ENCODE results near the gene ATG7.
"Not testable (repeated sequence)": the region's sequence is repeated elsewhere in the genome, so short reads cannot be mapped to it uniquely, and the experiment has no call there.

ATG7 gene

GRCh38 chr3:11435440-11436165 lies 163.4 kb downstream of the ATG7 start:
- no peak for DNase-seq

DNA sequence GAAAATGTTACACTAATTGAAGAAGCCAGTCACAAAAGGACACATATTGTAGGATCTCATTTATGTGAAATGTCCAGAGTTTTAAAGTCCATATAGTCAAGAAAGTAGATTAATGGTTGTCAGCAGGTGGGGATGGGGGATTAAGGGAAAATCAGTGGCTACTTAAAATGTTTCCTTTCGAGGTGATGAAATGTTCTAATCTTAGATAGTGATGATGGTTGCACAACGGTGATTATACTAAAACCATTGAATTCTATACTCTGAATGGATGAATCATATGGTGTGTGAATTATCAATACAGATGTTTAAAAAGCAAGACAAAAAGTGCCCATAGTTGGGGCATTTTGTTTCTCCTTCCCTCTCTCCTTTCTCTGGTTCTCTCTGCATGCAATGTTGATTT lies 164.6 kb downstream of the ATG7 start:
- DNase-seq: no peak

- DNase-seq: no peak
Measured at GRCh38 chr3:11437506-11437905, 165.3 kb downstream of the ATG7 start.

DNA sequence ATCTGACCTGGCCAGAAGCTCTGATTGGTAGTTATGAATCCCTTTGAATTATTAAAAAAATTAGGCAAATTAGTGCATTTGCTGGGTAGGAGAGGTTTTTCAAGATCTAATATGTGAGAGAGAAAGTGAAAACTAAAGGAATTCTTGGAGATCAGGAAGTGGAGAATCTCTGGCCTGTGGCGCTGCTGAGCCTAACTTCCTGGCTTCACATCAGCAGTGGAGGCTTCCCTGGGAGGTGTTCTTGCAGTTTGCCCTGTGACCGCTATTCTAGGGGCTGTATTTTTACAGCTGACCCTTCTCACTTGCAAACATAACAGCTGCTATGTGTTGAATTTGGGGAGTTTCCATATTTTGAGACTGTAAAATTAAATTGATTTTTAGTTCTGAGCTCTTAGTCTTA lies 166.4 kb downstream of the ATG7 start:
- DNase-seq: no peak

DNA sequence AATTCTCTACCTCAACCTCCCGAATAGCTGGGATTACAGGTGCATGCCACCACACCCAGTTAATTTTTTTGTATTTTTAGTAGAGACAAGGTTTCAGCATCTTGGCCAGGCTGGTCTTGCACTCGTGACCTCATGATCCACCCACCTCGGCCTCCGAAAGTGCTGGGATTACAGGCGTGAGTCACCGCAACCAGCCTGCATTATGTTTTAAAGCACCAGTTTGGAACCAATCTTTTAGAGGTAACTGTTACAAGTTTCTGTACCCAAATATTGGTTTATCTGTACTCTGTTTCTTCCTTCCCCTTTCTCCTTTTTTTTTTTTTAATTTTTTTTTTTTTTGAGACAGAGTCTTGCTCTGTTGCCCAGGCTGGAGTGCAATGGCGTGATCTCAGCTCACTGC lies 169.1 kb downstream of the ATG7 start:
- not testable (repeated sequence) for DNase-seq

GRCh38 chr3:11444404-11444803 lies 172.2 kb downstream of the ATG7 start:
- DNase-seq: no peak

GRCh38 chr3:11445193-11445592 lies 173.0 kb downstream of the ATG7 start:
- not testable (repeated sequence) for DNase-seq

GRCh38 chr3:11445883-11446282 lies 173.7 kb downstream of the ATG7 start:
- no peak for DNase-seq

- DNase-seq: no peak
Measured at GRCh38 chr3:11447584-11448200, 175.5 kb downstream of the ATG7 start.

DNA sequence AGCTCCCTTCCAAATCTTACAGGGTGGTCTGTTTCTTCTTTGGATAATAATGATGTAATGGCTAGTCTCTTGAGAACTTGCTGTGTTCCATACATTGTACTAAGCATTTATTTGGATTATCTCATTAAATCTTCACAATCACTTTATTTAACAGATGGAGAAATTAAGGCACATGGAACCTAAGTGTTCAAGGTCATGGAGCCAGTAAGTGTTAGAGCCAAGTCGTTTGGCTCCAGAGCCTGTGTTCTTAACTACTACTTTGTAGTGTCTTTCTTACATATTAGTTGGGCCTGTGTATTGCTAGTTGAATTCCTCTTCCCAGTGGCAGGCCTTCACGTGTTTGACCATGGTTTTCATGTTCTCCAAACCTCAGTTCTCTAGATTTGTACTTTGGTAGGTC lies 177.8 kb downstream of the ATG7 start:
- no peak for DNase-seq

- no peak for DNase-seq
Measured at GRCh38 chr3:11452312-11452711, 180.1 kb downstream of the ATG7 start.

- DNase-seq: no peak
Measured at GRCh38 chr3:11452885-11453847, 181.0 kb downstream of the ATG7 start.

DNA sequence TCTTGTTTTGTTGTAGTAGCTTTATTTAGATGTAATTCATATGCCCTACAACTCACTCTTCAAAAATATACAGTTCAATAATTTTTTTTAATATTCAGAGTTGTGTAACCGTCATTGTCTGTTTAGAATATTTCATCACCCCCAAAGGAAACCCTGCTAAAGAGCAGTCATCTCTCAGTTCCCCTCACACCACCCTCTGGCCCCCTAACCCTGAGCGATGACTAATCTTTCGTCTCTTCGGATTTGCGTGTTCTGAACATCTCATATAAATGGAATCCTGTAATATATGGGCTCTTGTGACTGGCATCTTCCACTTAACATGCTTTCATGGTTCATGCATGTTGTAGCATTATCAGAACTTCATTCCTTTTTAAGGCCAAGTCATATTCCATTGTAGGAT lies 183.8 kb downstream of the ATG7 start:
- DNase-seq: no peak

GRCh38 chr3:11457135-11457534 lies 184.9 kb downstream of the ATG7 start:
- DNase-seq: no peak

DNA sequence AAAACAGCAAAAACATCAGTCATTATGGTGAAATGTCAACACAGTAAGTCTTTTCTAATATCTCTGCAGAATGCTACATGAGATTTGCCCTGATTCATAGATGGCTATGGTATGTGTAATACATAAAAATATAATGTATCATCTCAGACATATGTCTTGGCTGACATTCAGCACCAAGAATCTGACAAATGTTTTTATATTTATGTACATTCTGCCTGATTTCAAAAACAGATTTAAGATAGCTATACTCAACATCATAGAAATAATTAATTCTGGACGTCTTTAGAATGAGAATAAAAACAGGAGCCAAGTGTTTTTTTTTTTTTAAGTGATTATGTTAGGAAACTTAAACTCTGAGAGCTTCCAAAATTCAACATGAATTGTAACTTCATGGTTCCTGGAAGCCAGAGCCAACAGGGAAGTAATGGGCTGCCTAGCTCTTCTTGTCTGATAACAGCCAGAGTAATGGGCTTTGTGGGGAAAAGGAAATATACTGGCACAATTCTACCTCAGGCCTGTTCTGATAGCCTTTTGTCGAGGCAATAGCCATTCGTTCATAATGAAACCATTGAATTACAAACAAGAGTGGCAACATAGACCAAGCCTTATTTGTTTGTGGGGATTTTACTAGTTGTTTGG lies 187.1 kb downstream of the ATG7 start:
- DNase-seq: no peak

GRCh38 chr3:11461226-11461625 lies 189.0 kb downstream of the ATG7 start:
- no peak for DNase-seq

DNA sequence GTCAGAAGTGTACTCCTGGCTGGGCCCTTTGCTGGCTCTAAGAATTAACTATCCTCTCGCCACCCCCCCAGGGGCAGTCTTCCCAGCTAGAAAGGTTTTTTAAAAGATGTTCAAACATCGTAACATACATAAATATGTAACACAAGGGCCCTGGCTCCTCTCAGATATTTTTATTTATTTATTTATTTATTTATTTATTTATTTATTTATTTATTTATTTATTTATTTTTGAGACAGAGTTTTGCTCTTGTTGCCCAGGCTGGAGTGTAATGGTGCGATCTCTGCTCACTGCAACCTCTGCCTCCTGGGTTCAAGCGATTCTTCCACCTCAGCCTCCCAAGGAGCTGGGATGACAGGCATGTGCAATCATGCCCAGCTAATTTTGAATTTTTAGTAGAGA lies 190.5 kb downstream of the ATG7 start:
- DNase-seq: not testable (repeated sequence)

DNA sequence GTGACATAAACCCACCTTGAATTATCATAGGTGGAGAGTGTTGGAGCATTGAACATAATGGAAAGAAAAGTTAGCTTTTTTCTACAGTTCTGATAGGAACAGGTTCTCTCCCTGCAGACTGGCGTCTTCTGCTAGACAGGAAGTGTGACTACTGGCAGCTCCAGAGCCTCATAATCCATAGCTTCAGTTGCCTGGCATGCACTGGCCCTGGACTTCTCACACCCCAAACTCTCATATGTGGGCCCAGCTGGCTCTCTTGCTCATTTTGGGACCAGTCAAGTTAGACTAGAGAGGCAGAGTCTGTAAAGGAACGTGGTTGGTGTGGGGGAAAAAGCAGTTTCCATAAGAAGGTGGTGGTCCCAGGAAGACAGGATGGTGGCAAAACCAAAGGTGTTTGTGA lies 191.4 kb downstream of the ATG7 start:
- no peak for DNase-seq

DNA sequence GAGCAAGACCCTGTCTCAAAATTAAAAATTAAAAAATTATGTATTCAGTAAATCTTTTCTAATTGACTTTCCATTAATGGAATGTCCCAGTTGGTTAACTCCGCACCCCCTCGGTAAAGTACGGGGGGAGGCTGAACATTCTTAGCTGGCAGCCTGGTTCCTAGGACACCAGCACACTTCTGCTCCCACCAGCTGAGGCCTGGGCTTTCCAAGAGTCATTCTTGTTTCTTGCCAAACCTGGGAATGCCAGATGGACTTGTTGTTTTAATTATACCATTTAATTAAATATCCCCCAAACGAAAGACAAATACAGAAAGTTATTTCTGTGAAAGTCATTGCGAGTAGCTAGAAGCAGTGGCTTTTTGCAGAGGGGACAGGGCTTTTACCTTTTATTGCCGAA lies 192.2 kb downstream of the ATG7 start:
- DNase-seq: no peak

DNA sequence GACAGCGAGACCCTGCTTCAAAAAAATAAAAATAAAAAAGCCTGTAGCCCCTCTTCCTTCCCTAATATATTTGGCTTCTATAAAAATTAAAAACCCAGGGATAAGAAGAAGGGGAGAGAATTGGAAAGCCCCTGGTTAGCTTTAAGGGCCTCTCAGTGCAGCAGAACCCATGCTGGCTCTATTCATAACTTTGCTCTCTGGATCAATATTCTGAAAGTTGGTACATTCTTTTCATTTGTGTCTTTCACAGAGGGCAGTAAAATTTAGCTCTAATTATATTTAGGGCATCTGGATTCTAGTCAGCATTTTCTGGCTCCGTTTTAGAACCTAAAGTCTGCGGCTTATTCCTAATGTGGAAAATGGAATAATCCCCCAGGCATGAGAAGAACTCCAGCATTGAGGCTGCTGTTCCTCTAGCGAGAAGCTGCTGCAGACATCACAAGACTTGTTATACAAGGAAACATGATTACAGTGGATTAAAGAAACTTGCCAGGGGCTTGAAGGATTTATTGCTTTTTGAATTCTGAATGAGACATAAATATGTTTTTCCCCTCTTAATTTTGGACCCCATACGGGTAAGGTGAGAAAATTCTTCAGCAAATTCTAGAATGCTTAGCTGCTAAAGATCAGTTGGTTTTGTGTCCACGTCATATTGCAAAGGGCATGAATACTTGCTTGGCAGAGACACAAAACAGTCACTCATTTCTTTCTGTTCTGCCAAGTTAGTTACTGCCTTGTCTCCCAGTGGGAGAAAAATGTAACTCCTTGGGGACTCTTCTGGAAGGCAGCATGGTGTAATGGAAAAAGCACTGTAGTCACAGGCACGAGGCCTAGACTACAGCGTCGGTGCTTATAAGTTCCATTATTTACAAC lies 193.8 kb downstream of the ATG7 start:
- DNase-seq: no peak

GRCh38 chr3:11467875-11468274 lies 195.7 kb downstream of the ATG7 start:
- DNase-seq: no peak

Data from activated T-cell treated with anti-CD3 and anti-CD28 coated beads, Interleukin-2, amount 50 U/mL, for 1 hour (primary cell).